ENCODE data around the gene SLC6A17. TPM values are rescaled to one million over a fixed set of nuclear protein-coding genes. Genes with fewer than 3 reads are reported as not detected.

SLC6A17 gene
- not detected for total RNA-seq
- polyA plus RNA-seq (2013, experiment 1 of 2) = not detected
- polyA plus RNA-seq (2013, experiment 2 of 2) = 0.03 TPM
- 0 to 0.90 (median 0) reads per million in 172 experiments for total RNA-seq

GRCh38 chr1:110150330-110151174, at the start of gene SLC6A17:
Gene SLC6A17 (plus strand): TSS chr1:110150494. CDS start chr1:110166930, 16,436 bp downstream.
- ATAC-seq (ENCODE audit: poor library complexity) (no peak), DNase-seq (no peak)
- intact Hi-C loops (cut with DNase I, micrococcal nuclease) = loop anchor here in 1 of 2 experiments (10.0 kb wide), 1 partner anchor 594 kb away; no protein-coding TSS in a partner anchor
- no peaks in the 10 kb centered on the region for H3K9me3 Mint-ChIP-seq
- Histone ChIP-seq H3K36me3 (ENCODE audit: insufficient read depth, low read length) (no peaks in the 10 kb centered on the region), H3K27me3 (ENCODE audit: control insufficient read depth in 1 of 2, insufficient read depth in 2 of 2, low read length in 2 of 2) (peaks cover 50 to 84% of the 10 kb centered on the region in 2 experiments), H3K4me3 (ENCODE audit: low read length) (no peak within 1 kb of the TSS), H3K9me3 (ENCODE audit: control insufficient read depth in 1 of 2, insufficient read depth in 1 of 2, low read length in 2 of 2) (peaks cover 0 to 9% of the 10 kb centered on the region in 2 experiments), H3K27ac (ENCODE audit: low read depth in 1 of 2, low read length in 2 of 2) (no peak within 1 kb of the TSS), H3K4me1 (ENCODE audit: insufficient read depth, low read length) (peaks cover 2% of the 10 kb centered on the region)
- H3K27me3 Mint-ChIP-seq = peaks cover 42% of the 10 kb centered on the region
- POLR2A ChIA-PET = no interaction called here
- no peak within 1 kb of the TSS for H3K27ac Mint-ChIP-seq
- H3K36me3 Mint-ChIP-seq (ENCODE audit: low read depth) = no peaks in the 10 kb centered on the region
- H3K4me1 Mint-ChIP-seq (ENCODE audit: low read depth) = no peaks in the 10 kb centered on the region
- no peak within 1 kb of the TSS for H3K4me3 Mint-ChIP-seq
- CTCF ChIA-PET = no interaction called here
- no peak for TF ChIP-seq CTCF (IDR thresholded peaks at IDR 0.05)

- Mint-ChIP-seq H3K27ac (no peak overlapping the region), H3K4me1 (ENCODE audit: low read depth) (no peaks in the 10 kb centered on the region), H3K4me3 (no peak overlapping the region), H3K9me3 (no peaks in the 10 kb centered on the region), H3K27me3 (no peaks in the 10 kb centered on the region), H3K36me3 (ENCODE audit: low read depth) (no peaks in the 10 kb centered on the region)
- TF ChIP-seq CTCF (IDR thresholded peaks at IDR 0.05) = no peak
- CTCF ChIA-PET = interaction anchor here (1.7 kb wide), 1 partner anchor 14 kb away, joined by 4 read pairs; no protein-coding TSS in a partner anchor
- DNase-seq (no peak), ATAC-seq (ENCODE audit: poor library complexity) (no peak)
- Histone ChIP-seq H3K4me1 (ENCODE audit: insufficient read depth, low read length) (peaks cover 6% of the 10 kb centered on the region), H3K36me3 (ENCODE audit: insufficient read depth, low read length) (no peaks in the 10 kb centered on the region), H3K27me3 (ENCODE audit: control insufficient read depth in 1 of 2, insufficient read depth in 2 of 2, low read length in 2 of 2) (peaks cover 0 to 4% of the 10 kb centered on the region in 2 experiments), H3K27ac (ENCODE audit: low read depth in 1 of 2, low read length in 2 of 2) (no peak overlapping the region), H3K4me3 (ENCODE audit: low read length) (no peak overlapping the region), H3K9me3 (ENCODE audit: control insufficient read depth in 1 of 2, insufficient read depth in 1 of 2, low read length in 2 of 2) (no peaks in the 10 kb centered on the region)
- intact Hi-C loops (cut with DNase I, micrococcal nuclease) = no loop called here
- POLR2A ChIA-PET = no interaction called here
Observed at GRCh38 chr1:110102081-110102480, 48.2 kb upstream of the SLC6A17 start.

GRCh38 chr1:110106013-110106941, 44.0 kb upstream of the SLC6A17 start:
- DNase-seq = peak; percentile 34 to 77 (median 44)
- Histone ChIP-seq H3K27me3 (ENCODE audit: control insufficient read depth in 1 of 2, insufficient read depth in 2 of 2, low read length in 2 of 2) (peaks cover 0 to 3% of the 10 kb centered on the region in 2 experiments), H3K27ac (ENCODE audit: low read depth in 1 of 2, low read length in 2 of 2) (no peak overlapping the region), H3K9me3 (ENCODE audit: control insufficient read depth in 1 of 2, insufficient read depth in 1 of 2, low read length in 2 of 2) (no peaks in the 10 kb centered on the region), H3K4me3 (ENCODE audit: low read length) (no peak overlapping the region), H3K4me1 (ENCODE audit: insufficient read depth, low read length) (peaks cover 6% of the 10 kb centered on the region), H3K36me3 (ENCODE audit: insufficient read depth, low read length) (no peaks in the 10 kb centered on the region)
- Mint-ChIP-seq H3K27ac (no peak overlapping the region), H3K36me3 (ENCODE audit: low read depth) (no peaks in the 10 kb centered on the region), H3K9me3 (no peaks in the 10 kb centered on the region), H3K27me3 (peaks cover 10% of the 10 kb centered on the region), H3K4me1 (ENCODE audit: low read depth) (no peaks in the 10 kb centered on the region), H3K4me3 (no peak overlapping the region)
- peak; percentile 88 for TF ChIP-seq CTCF (IDR thresholded peaks at IDR 0.05)
- CTCF ChIA-PET = interaction anchor here (0.9 to 1.0 kb wide), 2 partner anchors 15 to 18 kb away, joined by 5 to 10 read pairs; no protein-coding TSS in a partner anchor
- POLR2A ChIA-PET = no interaction called here
- peak; percentile 81 for ATAC-seq (ENCODE audit: poor library complexity)
- intact Hi-C loops (cut with DNase I, micrococcal nuclease) = loop anchor here (1.0 to 2.0 kb wide), 3 partner anchors 52 to 77 kb away; no protein-coding TSS in a partner anchor
